Activated naive CD4-positive, alpha-beta T cell treated with anti-CD3 and anti-CD28 coated beads for 36 hours (primary cell): Measurements from ENCODE around the gene ZNF407. TPM values are rescaled to one million over a fixed set of nuclear protein-coding genes. Genes with fewer than 3 reads are reported as not detected.

Experiments
- CTCF ChIA-PET: fragments of 350-600 bp; sonication (Branson Sonifier 250); formaldehyde crosslinking; loops from one replicate; lab custom pipeline; 2021; ENCODE audit warnings: antibody characterized with exemption; lab: Charles Lee
- DNase-seq: peaks from one replicate; pipeline ENCODE4 v3.0.0-alpha.2; 2020
- H3K27ac Mint-ChIP-seq: one replicate; pipeline ENCODE4 v1.8.0; 2021; ENCODE audit warnings: mild to moderate bottlenecking, mixed read lengths
- H3K27me3 Mint-ChIP-seq: one replicate; pipeline ENCODE4 v1.8.0; 2021; ENCODE audit warnings: low read depth, mixed read lengths
- H3K36me3 Mint-ChIP-seq: one replicate; pipeline ENCODE4 v1.8.0; 2021; ENCODE audit warnings: low read depth, mixed read lengths
- H3K4me1 Mint-ChIP-seq: one replicate; pipeline ENCODE4 v1.8.0; 2021; ENCODE audit warnings: low read depth, mixed read lengths
- H3K4me3 Mint-ChIP-seq: one replicate; pipeline ENCODE4 v1.8.0; 2021; ENCODE audit warnings: mild to moderate bottlenecking, moderate library complexity, mixed read lengths
- H3K9me3 Mint-ChIP-seq: one replicate; pipeline ENCODE4 v1.8.0; 2021; ENCODE audit warnings: mixed read lengths
- intact Hi-C: fragments of 100-400 bp; cut with micrococcal nuclease; formaldehyde crosslinking; loops from one replicate; pipeline ENCODE4 v1.15.1; 2023
- total RNA-seq, 2 experiments: library from RNA; stranded (reverse); gene quantifications; one replicate each; pipeline ENCODE4 v1.2.3, GENCODE V29; 2021

Gene ZNF407
- total RNA-seq, 2 experiments from 2014 or later: 9.8 to 9.9 TPM

- H3K36me3 Mint-ChIP-seq: no peaks in the 10 kb centered on the region
- H3K4me1 Mint-ChIP-seq: no peaks in the 10 kb centered on the region
- DNase-seq: no peak
- no peak overlapping the region for H3K4me3 Mint-ChIP-seq
- intact Hi-C loops: no loop called here
- no peak overlapping the region for H3K27ac Mint-ChIP-seq
- CTCF ChIA-PET: no interaction called here
- H3K27me3 Mint-ChIP-seq: no peaks in the 10 kb centered on the region
- H3K9me3 Mint-ChIP-seq: no peaks in the 10 kb centered on the region
These were observed 455.5 kb downstream of the ZNF407 start for GRCh38 chr18:75053028-75053629.

- no peaks in the 10 kb centered on the region for H3K9me3 Mint-ChIP-seq
- H3K4me1 Mint-ChIP-seq: no peaks in the 10 kb centered on the region
- no peak overlapping the region for H3K27ac Mint-ChIP-seq
- H3K4me3 Mint-ChIP-seq: no peak overlapping the region
- no peaks in the 10 kb centered on the region for H3K27me3 Mint-ChIP-seq
- no peak for DNase-seq
- intact Hi-C loops: no loop called here
- H3K36me3 Mint-ChIP-seq: no peaks in the 10 kb centered on the region
- CTCF ChIA-PET: no interaction called here
These were observed 456.4 kb downstream of the ZNF407 start for GRCh38 chr18:75054046-75054445.

- no peak overlapping the region for H3K4me3 Mint-ChIP-seq
- CTCF ChIA-PET: no interaction called here
- H3K4me1 Mint-ChIP-seq: no peaks in the 10 kb centered on the region
- intact Hi-C loops: no loop called here
- peaks cover 3% of the 10 kb centered on the region for H3K9me3 Mint-ChIP-seq
- no peaks in the 10 kb centered on the region for H3K27me3 Mint-ChIP-seq
- H3K27ac Mint-ChIP-seq: no peak overlapping the region
- DNase-seq: no peak
- peaks cover 3% of the 10 kb centered on the region for H3K36me3 Mint-ChIP-seq
These were observed 456.9 kb downstream of the ZNF407 start for GRCh38 chr18:75054611-75055010.

- CTCF ChIA-PET: interaction anchor here (1.1 to 1.2 kb wide), 2 partner anchors 12 to 16 kb away, joined by 4 read pairs; no protein-coding TSS in a partner anchor
These were observed 459.7 kb downstream of the ZNF407 start for GRCh38 chr18:75057169-75057960.

GRCh38 chr18:75060185-75060584 lies 462.5 kb downstream of the ZNF407 start:
- intact Hi-C loops: no loop called here
- CTCF ChIA-PET: interaction anchor here (0.6 kb wide), 1 partner anchor 563 kb away, joined by 3 read pairs; no protein-coding TSS in a partner anchor
- Mint-ChIP-seq H3K4me1 (no peaks in the 10 kb centered on the region), H3K36me3 (peaks cover 13% of the 10 kb centered on the region), H3K27me3 (no peaks in the 10 kb centered on the region), H3K27ac (no peak overlapping the region), H3K4me3 (no peak overlapping the region), H3K9me3 (peaks cover 3% of the 10 kb centered on the region)
- DNase-seq: no peak

More at GRCh38 chr18:75057169-75057960, 459.7 kb downstream of the ZNF407 start:
- intact Hi-C loops: no loop called here
- peaks cover 6% of the 10 kb centered on the region for H3K36me3 Mint-ChIP-seq
- no peak overlapping the region for H3K27ac Mint-ChIP-seq
- H3K9me3 Mint-ChIP-seq: peaks cover 3% of the 10 kb centered on the region
- H3K4me1 Mint-ChIP-seq: no peaks in the 10 kb centered on the region
- DNase-seq: no peak
- H3K4me3 Mint-ChIP-seq: no peak overlapping the region
- H3K27me3 Mint-ChIP-seq: no peaks in the 10 kb centered on the region

GRCh38 chr18:75062297-75062886 lies 464.7 kb downstream of the ZNF407 start:
- H3K27ac Mint-ChIP-seq: no peak overlapping the region
- intact Hi-C loops: no loop called here
- CTCF ChIA-PET: no interaction called here
- peaks cover 3% of the 10 kb centered on the region for H3K9me3 Mint-ChIP-seq
- H3K4me3 Mint-ChIP-seq: no peak overlapping the region
- H3K27me3 Mint-ChIP-seq: no peaks in the 10 kb centered on the region
- no peaks in the 10 kb centered on the region for H3K4me1 Mint-ChIP-seq
- H3K36me3 Mint-ChIP-seq: peaks cover 16% of the 10 kb centered on the region
- DNase-seq: no peak

- no peak overlapping the region for H3K27ac Mint-ChIP-seq
- CTCF ChIA-PET: no interaction called here
- peaks cover 3% of the 10 kb centered on the region for H3K9me3 Mint-ChIP-seq
- no peak for DNase-seq
- H3K36me3 Mint-ChIP-seq: peaks cover 16% of the 10 kb centered on the region
- H3K4me3 Mint-ChIP-seq: no peak overlapping the region
- no peaks in the 10 kb centered on the region for H3K4me1 Mint-ChIP-seq
- no peaks in the 10 kb centered on the region for H3K27me3 Mint-ChIP-seq
- intact Hi-C loops: no loop called here
These were observed 465.5 kb downstream of the ZNF407 start for GRCh38 chr18:75063196-75063595.

- CTCF ChIA-PET: no interaction called here
- intact Hi-C loops: no loop called here
- Mint-ChIP-seq H3K4me3 (no peak overlapping the region), H3K4me1 (no peaks in the 10 kb centered on the region), H3K27me3 (no peaks in the 10 kb centered on the region), H3K9me3 (peaks cover 3% of the 10 kb centered on the region), H3K36me3 (peaks cover 16% of the 10 kb centered on the region), H3K27ac (no peak overlapping the region)
- DNase-seq: no peak
These were observed 466.2 kb downstream of the ZNF407 start for GRCh38 chr18:75063615-75064512.

- CTCF ChIA-PET: no interaction called here
- Mint-ChIP-seq H3K27me3 (no peaks in the 10 kb centered on the region), H3K4me1 (peaks cover 2% of the 10 kb centered on the region), H3K27ac (no peak overlapping the region), H3K4me3 (no peak overlapping the region), H3K9me3 (peaks cover under 1% of the 10 kb centered on the region), H3K36me3 (peaks cover 13% of the 10 kb centered on the region)
- DNase-seq: no peak
- intact Hi-C loops: no loop called here
These were observed 466.8 kb downstream of the ZNF407 start for GRCh38 chr18:75064513-75064905.

- no peaks in the 10 kb centered on the region for H3K27me3 Mint-ChIP-seq
- no peaks in the 10 kb centered on the region for H3K9me3 Mint-ChIP-seq
- H3K4me3 Mint-ChIP-seq: no peak overlapping the region
- CTCF ChIA-PET: no interaction called here
- DNase-seq: no peak
- H3K27ac Mint-ChIP-seq: no peak overlapping the region
- peaks cover 11% of the 10 kb centered on the region for H3K4me1 Mint-ChIP-seq
- intact Hi-C loops: no loop called here
- H3K36me3 Mint-ChIP-seq: peaks cover 11% of the 10 kb centered on the region
These were observed 467.8 kb downstream of the ZNF407 start for GRCh38 chr18:75065251-75066000.

GRCh38 chr18:75066021-75066880 lies 468.6 kb downstream of the ZNF407 start:
- H3K36me3 Mint-ChIP-seq: peaks cover 10% of the 10 kb centered on the region
- intact Hi-C loops: no loop called here

More at GRCh38 chr18:75066021-75066880, 468.6 kb downstream of the ZNF407 start:
- Mint-ChIP-seq H3K4me1 (peaks cover 19% of the 10 kb centered on the region), H3K9me3 (no peaks in the 10 kb centered on the region), H3K4me3 (no peak overlapping the region), H3K27ac (no peak overlapping the region), H3K27me3 (no peaks in the 10 kb centered on the region)
- CTCF ChIA-PET: no interaction called here
- DNase-seq: no peak
